Stimulated activated memory B cell treated with anti-CD40 and anti-IgM and Interleukin-4, amounts not matched to agents 10 μg/mL and 1 μg/mL and 100 μg/mL, for 72 hours (primary cell): ENCODE measurements around the gene UNKL.

Experiments
- ATAC-seq: fragments of 150-1000 bp; cut with Tn5 transposase; 2 replicates; pipeline ENCODE4 v1.10.0; 2021
- H3K27ac Mint-ChIP-seq: one replicate; pipeline ENCODE4 v1.8.0; 2022; ENCODE audit warnings: mild to moderate bottlenecking, mixed read lengths
- H3K27me3 Mint-ChIP-seq: one replicate; pipeline ENCODE4 v1.8.0; 2022; ENCODE audit warnings: mixed read lengths
- H3K36me3 Mint-ChIP-seq: one replicate; pipeline ENCODE4 v1.8.0; 2022; ENCODE audit warnings: mixed read lengths
- H3K4me1 Mint-ChIP-seq: one replicate; pipeline ENCODE4 v1.8.0; 2022; ENCODE audit warnings: mixed read lengths
- H3K4me3 Mint-ChIP-seq: one replicate; pipeline ENCODE4 v1.8.0; 2022; ENCODE audit warnings: mild to moderate bottlenecking, moderate library complexity, mixed read lengths
- H3K9me3 Mint-ChIP-seq: one replicate; pipeline ENCODE4 v1.8.0; 2022; ENCODE audit warnings: mixed read lengths

Gene UNKL

GRCh38 chr16:1428511-1428910 lies 14.0 kb upstream of the UNKL start:
- H3K27ac Mint-ChIP-seq: peak overlapping the region; percentile 18
- H3K9me3 Mint-ChIP-seq: no peaks in the 10 kb centered on the region
- H3K4me1 Mint-ChIP-seq: peaks cover 15% of the 10 kb centered on the region
- H3K27me3 Mint-ChIP-seq: peaks cover 11% of the 10 kb centered on the region
- H3K4me3 Mint-ChIP-seq: no peak overlapping the region
- ATAC-seq: peak; percentile 74
- no peaks in the 10 kb centered on the region for H3K36me3 Mint-ChIP-seq

- H3K27me3 Mint-ChIP-seq: peaks cover 11% of the 10 kb centered on the region
- peaks cover 15% of the 10 kb centered on the region for H3K4me1 Mint-ChIP-seq
- no peaks in the 10 kb centered on the region for H3K36me3 Mint-ChIP-seq
- H3K27ac Mint-ChIP-seq: peak overlapping the region; percentile 18
- H3K9me3 Mint-ChIP-seq: no peaks in the 10 kb centered on the region
- no peak overlapping the region for H3K4me3 Mint-ChIP-seq
- no peak for ATAC-seq
Measured at GRCh38 chr16:1427473-1428461, 13.3 kb upstream of the UNKL start.

- Mint-ChIP-seq H3K4me3 (no peak overlapping the region), H3K9me3 (no peaks in the 10 kb centered on the region), H3K27me3 (peaks cover 11% of the 10 kb centered on the region), H3K27ac (peak overlapping the region; percentile 72), H3K36me3 (no peaks in the 10 kb centered on the region), H3K4me1 (peaks cover 15% of the 10 kb centered on the region)
- no peak for ATAC-seq
Measured at GRCh38 chr16:1426734-1427471, 12.4 kb upstream of the UNKL start.

GRCh38 chr16:1425616-1426370 lies 11.3 kb upstream of the UNKL start:
- Mint-ChIP-seq H3K27ac (no peak overlapping the region), H3K36me3 (no peaks in the 10 kb centered on the region), H3K9me3 (no peaks in the 10 kb centered on the region), H3K4me3 (no peak overlapping the region), H3K27me3 (peaks cover 11% of the 10 kb centered on the region), H3K4me1 (peaks cover 13% of the 10 kb centered on the region)
- no peak for ATAC-seq

GRCh38 chr16:1424028-1424427 lies 9.5 kb upstream of the UNKL start:
- Mint-ChIP-seq H3K36me3 (no peaks in the 10 kb centered on the region), H3K27me3 (no peaks in the 10 kb centered on the region), H3K27ac (peak overlapping the region; percentile 100), H3K9me3 (no peaks in the 10 kb centered on the region), H3K4me3 (no peak overlapping the region), H3K4me1 (peaks cover 14% of the 10 kb centered on the region)
- no peak for ATAC-seq

GRCh38 chr16:1422076-1422475 lies 7.6 kb upstream of the UNKL start:
- ATAC-seq: no peak
- H3K27me3 Mint-ChIP-seq: no peaks in the 10 kb centered on the region
- no peaks in the 10 kb centered on the region for H3K36me3 Mint-ChIP-seq
- H3K27ac Mint-ChIP-seq: peak overlapping the region; percentile 100
- H3K4me3 Mint-ChIP-seq: no peak overlapping the region
- H3K9me3 Mint-ChIP-seq: no peaks in the 10 kb centered on the region
- H3K4me1 Mint-ChIP-seq: peaks cover 28% of the 10 kb centered on the region

GRCh38 chr16:1420111-1420539 lies 5.6 kb upstream of the UNKL start:
- Mint-ChIP-seq H3K36me3 (no peaks in the 10 kb centered on the region), H3K4me3 (peak overlapping the region; percentile 92), H3K27ac (peak overlapping the region; percentile 100), H3K4me1 (peaks cover 29% of the 10 kb centered on the region), H3K9me3 (no peaks in the 10 kb centered on the region), H3K27me3 (no peaks in the 10 kb centered on the region)
- no peak for ATAC-seq

- H3K27ac Mint-ChIP-seq: peak overlapping the region; percentile 54
- no peaks in the 10 kb centered on the region for H3K36me3 Mint-ChIP-seq
- H3K4me1 Mint-ChIP-seq: peaks cover 33% of the 10 kb centered on the region
- no peak for ATAC-seq
- no peak overlapping the region for H3K4me3 Mint-ChIP-seq
- no peaks in the 10 kb centered on the region for H3K9me3 Mint-ChIP-seq
- no peaks in the 10 kb centered on the region for H3K27me3 Mint-ChIP-seq
Measured at GRCh38 chr16:1416521-1416941, 2.0 kb upstream of the UNKL start.

GRCh38 chr16:1413684-1414531 lies 596 bp downstream of the UNKL start:
- peak; percentile 75 for ATAC-seq
- Mint-ChIP-seq H3K27ac (peak overlapping the region; percentile 90), H3K36me3 (peaks cover 6% of the 10 kb centered on the region), H3K4me3 (peak overlapping the region; percentile 85), H3K4me1 (peaks cover 34% of the 10 kb centered on the region), H3K27me3 (no peaks in the 10 kb centered on the region), H3K9me3 (no peaks in the 10 kb centered on the region)

GRCh38 chr16:1412847-1413246 lies 1.7 kb downstream of the UNKL start:
- H3K9me3 Mint-ChIP-seq: no peaks in the 10 kb centered on the region
- ATAC-seq: no peak
- no peaks in the 10 kb centered on the region for H3K27me3 Mint-ChIP-seq
- H3K4me1 Mint-ChIP-seq: peaks cover 34% of the 10 kb centered on the region
- H3K4me3 Mint-ChIP-seq: peak overlapping the region; percentile 12
- peaks cover 6% of the 10 kb centered on the region for H3K36me3 Mint-ChIP-seq
- peak overlapping the region; percentile 90 for H3K27ac Mint-ChIP-seq

- no peaks in the 10 kb centered on the region for H3K9me3 Mint-ChIP-seq
- ATAC-seq: peak; percentile 95
- peaks cover 44% of the 10 kb centered on the region for H3K4me1 Mint-ChIP-seq
- peak overlapping the region; percentile 94 for H3K4me3 Mint-ChIP-seq
- peaks cover 21% of the 10 kb centered on the region for H3K36me3 Mint-ChIP-seq
- peak overlapping the region; percentile 75 for H3K27ac Mint-ChIP-seq
- H3K27me3 Mint-ChIP-seq: no peaks in the 10 kb centered on the region
Measured at GRCh38 chr16:1408171-1408837, 6.2 kb downstream of the UNKL start.

GRCh38 chr16:1407753-1408152 lies 6.8 kb downstream of the UNKL start:
- Mint-ChIP-seq H3K4me1 (peaks cover 44% of the 10 kb centered on the region), H3K27me3 (no peaks in the 10 kb centered on the region), H3K4me3 (peak overlapping the region; percentile 94), H3K9me3 (no peaks in the 10 kb centered on the region), H3K36me3 (peaks cover 26% of the 10 kb centered on the region), H3K27ac (peak overlapping the region; percentile 75)
- no peak for ATAC-seq

- no peak overlapping the region for H3K27ac Mint-ChIP-seq
- no peaks in the 10 kb centered on the region for H3K9me3 Mint-ChIP-seq
- peaks cover 46% of the 10 kb centered on the region for H3K36me3 Mint-ChIP-seq
- H3K4me3 Mint-ChIP-seq: no peak overlapping the region
- ATAC-seq: no peak
- peaks cover 28% of the 10 kb centered on the region for H3K4me1 Mint-ChIP-seq
- no peaks in the 10 kb centered on the region for H3K27me3 Mint-ChIP-seq
Measured at GRCh38 chr16:1403733-1404132, 10.8 kb downstream of the UNKL start.

GRCh38 chr16:1403036-1403435 lies 11.5 kb downstream of the UNKL start:
- peaks cover 53% of the 10 kb centered on the region for H3K36me3 Mint-ChIP-seq
- H3K27me3 Mint-ChIP-seq: no peaks in the 10 kb centered on the region
- no peaks in the 10 kb centered on the region for H3K9me3 Mint-ChIP-seq
- no peak overlapping the region for H3K27ac Mint-ChIP-seq
- H3K4me3 Mint-ChIP-seq: no peak overlapping the region
- peaks cover 21% of the 10 kb centered on the region for H3K4me1 Mint-ChIP-seq
- no peak for ATAC-seq
